ENCODE results near the gene CNGA3. TPM values are rescaled to one million over a fixed set of nuclear protein-coding genes. Genes with fewer than 3 reads are reported as not detected.

Gene CNGA3
- total and polyA plus RNA-seq, 2 experiments from 2014 or later = under 0.01 to 0.30 TPM

DNA sequence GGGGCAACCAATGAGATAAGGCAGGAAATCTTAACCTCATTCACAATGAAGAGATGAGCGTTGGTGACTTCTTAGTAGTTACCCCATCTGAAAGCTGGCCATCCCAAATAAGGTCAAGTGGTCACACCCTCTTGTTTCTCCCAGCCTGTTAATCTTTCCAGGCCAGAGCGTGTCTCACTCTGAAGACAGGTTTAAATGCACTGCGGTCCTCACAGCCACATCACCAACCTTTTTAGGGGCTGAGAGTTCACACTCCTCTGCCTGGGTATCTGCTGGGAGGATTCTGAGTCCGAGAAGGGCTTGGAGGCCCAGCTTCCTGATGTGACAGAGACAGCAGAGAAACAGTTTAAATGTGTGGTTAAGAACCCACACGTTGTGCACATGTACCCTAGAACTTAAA is 13.3 kb upstream of the CNGA3 start:
- Histone ChIP-seq H3K9ac (no peak overlapping the region), H2AFZ (no peak overlapping the region), H3K27ac (no peak overlapping the region), H3K4me2 (ENCODE audit: unreplicated experiment) (no peak overlapping the region), H4K20me1 (ENCODE audit: insufficient read depth) (no peaks in the 10 kb centered on the region), H3F3A (ENCODE audit: insufficient read depth) (peaks cover 15% of the 10 kb centered on the region), H3K36me3 (ENCODE audit: low read depth) (no peaks in the 10 kb centered on the region), H3K4me1 (ENCODE audit: insufficient read depth) (peaks cover 16% of the 10 kb centered on the region), H3K9me3 (ENCODE audit: low read depth) (no peaks in the 10 kb centered on the region), H3K27me3 (replicated peaks; ENCODE audit: insufficient read depth) (no peaks in the 10 kb centered on the region), H3K4me3 (no peak overlapping the region), H3K9me2 (ENCODE audit: insufficient read depth) (no peaks in the 10 kb centered on the region), H3K79me2 (ENCODE audit: insufficient read depth) (no peaks in the 10 kb centered on the region)
- DNase-seq = no peak
- TF ChIP-seq EZH2phosphoT487 (IDR thresholded peaks at IDR 0.05; ENCODE audit: insufficient read depth, low read depth) = no peak
- TF ChIP-seq EZH2 (IDR thresholded peaks at IDR 0.05; ENCODE audit: insufficient read depth, poor library complexity, severe bottlenecking) = no peak
- WGBS, 2 experiments (ENCODE audit: low coverage in 1 of 2, low lambda C conversion rate in 2 of 2, missing lambda C conversion rate in 2 of 2) = 97% methylated on average over 5 of the region's 5 CpGs
- in situ Hi-C loops (cut with MboI) = no loop called here

DNA sequence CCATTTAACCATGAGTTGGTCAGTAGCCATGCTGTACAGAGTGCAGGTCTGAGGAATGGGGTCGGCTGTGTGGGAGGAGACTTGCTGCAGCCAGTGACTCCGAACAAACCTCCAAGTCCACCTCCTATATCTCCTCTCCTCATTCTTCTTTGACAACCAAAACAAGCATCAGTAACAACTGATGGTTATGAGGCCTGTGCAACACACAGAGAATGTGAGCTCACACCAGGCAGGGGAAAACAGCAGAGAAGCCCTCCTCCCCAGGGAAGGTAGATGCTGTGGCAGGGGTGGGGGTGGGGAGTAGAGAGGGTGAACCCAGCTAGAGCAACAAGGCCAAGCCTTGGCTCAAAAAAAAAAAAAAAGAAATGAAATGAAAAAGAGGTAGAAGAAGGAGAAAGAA is 12.3 kb upstream of the CNGA3 start:
- Histone ChIP-seq H3K4me2 (ENCODE audit: unreplicated experiment) (peak overlapping the region; percentile 56), H3K36me3 (ENCODE audit: low read depth) (no peaks in the 10 kb centered on the region), H3K27ac (peak overlapping the region; percentile 83), H3K4me1 (ENCODE audit: insufficient read depth) (peaks cover 16% of the 10 kb centered on the region), H3F3A (ENCODE audit: insufficient read depth) (peaks cover 15% of the 10 kb centered on the region), H3K9me3 (ENCODE audit: low read depth) (no peaks in the 10 kb centered on the region), H2AFZ (peak overlapping the region; percentile 26; the same call in 1 of the 2 replicates), H3K9ac (peak overlapping the region; percentile 68), H3K9me2 (ENCODE audit: insufficient read depth) (no peaks in the 10 kb centered on the region), H3K79me2 (ENCODE audit: insufficient read depth) (no peaks in the 10 kb centered on the region), H3K27me3 (replicated peaks; ENCODE audit: insufficient read depth) (no peaks in the 10 kb centered on the region), H3K4me3 (peak overlapping the region; percentile 27), H4K20me1 (ENCODE audit: insufficient read depth) (no peaks in the 10 kb centered on the region)
- in situ Hi-C loops (cut with MboI) = no loop called here
- peak; percentile 13 for DNase-seq
- 41 to 58% methylated on average over 2 of the region's 2 CpGs for WGBS, 2 experiments (ENCODE audit: low coverage in 1 of 2, low lambda C conversion rate in 2 of 2, missing lambda C conversion rate in 2 of 2)
- no peak for TF ChIP-seq EZH2 (IDR thresholded peaks at IDR 0.05; ENCODE audit: insufficient read depth, poor library complexity, severe bottlenecking)
- no peak for TF ChIP-seq EZH2phosphoT487 (IDR thresholded peaks at IDR 0.05; ENCODE audit: insufficient read depth, low read depth)

DNA sequence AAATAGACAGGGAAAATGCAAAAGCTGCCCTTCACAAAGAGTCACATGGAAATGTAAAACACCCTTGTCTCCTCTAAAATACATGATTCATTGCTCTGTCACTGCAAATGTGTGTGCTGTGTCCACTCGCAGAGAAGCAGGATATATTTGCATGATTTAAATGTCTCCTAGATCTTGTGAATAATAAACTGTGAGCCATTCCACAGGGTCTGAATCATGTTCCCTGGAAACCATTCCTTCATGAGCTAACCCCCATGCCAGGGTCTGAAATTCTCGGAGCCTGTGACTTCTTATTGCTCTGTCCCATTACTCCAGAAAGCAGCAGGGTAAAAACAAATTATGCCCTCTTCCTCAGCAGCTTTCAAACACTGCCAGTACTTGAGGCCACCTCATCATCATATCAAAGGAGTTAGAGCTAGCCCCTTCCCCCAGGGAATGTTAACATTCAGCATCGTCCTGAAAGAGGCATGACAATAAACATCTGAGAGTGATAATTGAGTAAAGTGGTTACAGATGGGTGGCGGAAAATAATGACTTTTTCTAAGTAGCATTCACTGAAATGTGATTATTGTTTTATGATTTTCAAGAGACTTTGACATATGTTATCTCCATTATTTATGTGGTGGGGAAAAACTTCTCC is 11.7 kb upstream of the CNGA3 start:
- peak overlapping the region; percentile 74 for H3K4me2 ChIP-seq (ENCODE audit: unreplicated experiment)
- H3K9ac ChIP-seq = peak overlapping the region; percentile 68

DNA sequence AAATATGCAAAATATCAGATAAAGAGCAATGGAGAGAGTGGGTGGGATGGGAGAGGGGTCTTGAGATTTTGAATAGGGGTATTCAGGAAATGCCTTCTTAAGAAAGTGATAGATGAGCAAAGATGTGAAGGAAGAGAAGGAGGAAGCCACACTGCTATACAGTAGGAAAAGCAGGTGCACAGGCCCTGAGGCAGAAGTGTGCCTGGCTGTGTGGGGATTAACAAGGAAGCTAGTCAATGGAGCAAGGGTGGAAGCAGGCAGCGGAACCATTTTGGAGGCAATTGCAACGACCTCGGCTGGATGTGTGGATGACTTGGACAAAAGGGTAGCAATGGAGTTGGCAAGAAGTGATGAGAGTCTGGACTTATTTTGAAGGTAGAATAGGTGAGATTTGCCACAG is 11.0 kb upstream of the CNGA3 start:
- H3K4me2 ChIP-seq (ENCODE audit: unreplicated experiment) = no peak overlapping the region
- no peak overlapping the region for H2AFZ ChIP-seq
- 0 out of 2 replicates have a peak overlapping the region, but pooled peaks have one; percentile 63 for H3K27ac ChIP-seq
- H3F3A ChIP-seq (ENCODE audit: insufficient read depth) = peaks cover 15% of the 10 kb centered on the region
- H3K36me3 ChIP-seq (ENCODE audit: low read depth) = no peaks in the 10 kb centered on the region
- no peaks in the 10 kb centered on the region for H4K20me1 ChIP-seq (ENCODE audit: insufficient read depth)
- H3K9me2 ChIP-seq (ENCODE audit: insufficient read depth) = no peaks in the 10 kb centered on the region
- 95 to 100% methylated on average over 3 of the region's 3 CpGs for WGBS, 2 experiments (ENCODE audit: low coverage in 1 of 2, low lambda C conversion rate in 2 of 2, missing lambda C conversion rate in 2 of 2)
- in situ Hi-C loops (cut with MboI) = no loop called here
- H3K9ac ChIP-seq = no peak overlapping the region
- TF ChIP-seq EZH2 (IDR thresholded peaks at IDR 0.05; ENCODE audit: insufficient read depth, poor library complexity, severe bottlenecking) (no peak), EZH2phosphoT487 (IDR thresholded peaks at IDR 0.05; ENCODE audit: insufficient read depth, low read depth) (no peak)
- H3K4me1 ChIP-seq (ENCODE audit: insufficient read depth) = peaks cover 16% of the 10 kb centered on the region
- no peak for DNase-seq
- H3K79me2 ChIP-seq (ENCODE audit: insufficient read depth) = no peaks in the 10 kb centered on the region
- no peaks in the 10 kb centered on the region for H3K27me3 ChIP-seq (replicated peaks; ENCODE audit: insufficient read depth)
- H3K4me3 ChIP-seq = no peak overlapping the region
- no peaks in the 10 kb centered on the region for H3K9me3 ChIP-seq (ENCODE audit: low read depth)

More for the DNA sequence above, 11.7 kb upstream of the CNGA3 start:
- no peaks in the 10 kb centered on the region for H4K20me1 ChIP-seq (ENCODE audit: insufficient read depth)
- H3K27me3 ChIP-seq (replicated peaks; ENCODE audit: insufficient read depth) = no peaks in the 10 kb centered on the region
- no peaks in the 10 kb centered on the region for H3K9me3 ChIP-seq (ENCODE audit: low read depth)
- H3K9me2 ChIP-seq (ENCODE audit: insufficient read depth) = no peaks in the 10 kb centered on the region
- H3K79me2 ChIP-seq (ENCODE audit: insufficient read depth) = no peaks in the 10 kb centered on the region
- in situ Hi-C loops (cut with MboI) = no loop called here
- TF ChIP-seq EZH2 (IDR thresholded peaks at IDR 0.05; ENCODE audit: insufficient read depth, poor library complexity, severe bottlenecking) (no peak), EZH2phosphoT487 (IDR thresholded peaks at IDR 0.05; ENCODE audit: insufficient read depth, low read depth) (no peak)
- WGBS, 2 experiments (ENCODE audit: low coverage in 1 of 2, low lambda C conversion rate in 2 of 2, missing lambda C conversion rate in 2 of 2) = 0 to 2% methylated on average over 4 of the region's 4 CpGs
- peak overlapping the region; percentile 26; the same call in 1 of the 2 replicates for H2AFZ ChIP-seq
- H3F3A ChIP-seq (ENCODE audit: insufficient read depth) = peaks cover 15% of the 10 kb centered on the region
- H3K4me3 ChIP-seq = peak overlapping the region; percentile 54
- H3K36me3 ChIP-seq (ENCODE audit: low read depth) = no peaks in the 10 kb centered on the region
- peak overlapping the region; percentile 83 for H3K27ac ChIP-seq
- H3K4me1 ChIP-seq (ENCODE audit: insufficient read depth) = peaks cover 16% of the 10 kb centered on the region
- peak; percentile 93 for DNase-seq
